Osteoblast (primary cell): ENCODE results near the gene CCDC88B. TPM values are rescaled to one million over a fixed set of nuclear protein-coding genes. Genes with fewer than 3 reads are reported as not detected.

Experiments used
- DNase-seq: peaks from one replicate; pipeline ENCODE4 v3.0.0; 2011; ENCODE audit warnings: low spot score, mixed read lengths; ENCODE audit not compliant: insufficient read length; ENCODE audit errors: missing footprints
- H2AFZ ChIP-seq: 2 replicates; pipeline ENCODE4 v1.6.0; 2011; ENCODE audit warnings: mild to moderate bottlenecking, low read length
- H3K27ac ChIP-seq: 2 replicates; pipeline ENCODE4 v1.5.1; 2011; ENCODE audit warnings: mild to moderate bottlenecking, low read depth, low read length, moderate library complexity
- H3K27me3 ChIP-seq: 2 replicates; pipeline ENCODE4 v1.6.0; 2012; ENCODE audit warnings: mild to moderate bottlenecking, control low read depth, inconsistent platforms, low read length, moderate library complexity; ENCODE audit not compliant: insufficient read depth
- H3K36me3 ChIP-seq: 2 replicates; pipeline ENCODE4 v1.5.1; 2011; ENCODE audit warnings: mild to moderate bottlenecking, low read length, control low read depth, moderate library complexity; ENCODE audit not compliant: insufficient read depth
- H3K4me1 ChIP-seq: 2 replicates; pipeline ENCODE4 v1.5.1; 2011; ENCODE audit warnings: mild to moderate bottlenecking, low read length, control low read depth, moderate library complexity; ENCODE audit not compliant: insufficient read depth
- H3K4me2 ChIP-seq: 2 replicates; pipeline ENCODE4 v1.6.0; 2011; ENCODE audit warnings: mild to moderate bottlenecking, low read length; ENCODE audit not compliant: insufficient read depth
- H3K4me3 ChIP-seq: fragments of 200-600 bp; sonication (generic); 3 replicates; pipeline ENCODE4 v1.5.1; 2012; ENCODE audit warnings: mild to moderate bottlenecking, low read length, inconsistent platforms; ENCODE audit not compliant: insufficient read depth
- H3K79me2 ChIP-seq: 2 replicates; pipeline ENCODE4 v1.6.0; 2012; ENCODE audit warnings: mild to moderate bottlenecking, low read length, control low read depth, inconsistent platforms; ENCODE audit not compliant: insufficient read depth
- H3K9me3 ChIP-seq: 2 replicates; pipeline ENCODE4 v1.5.1; 2011; ENCODE audit warnings: low read depth, low read length, control low read depth
- H4K20me1 ChIP-seq: 2 replicates; pipeline ENCODE4 v1.6.0; 2012; ENCODE audit warnings: mild to moderate bottlenecking, low read length, control low read depth; ENCODE audit not compliant: insufficient read depth
- total RNA-seq: library from RNA; depleted of rRNA; stranded (reverse); fragments of >200 nt; gene quantifications from 2 replicates; pipeline ENCODE4 v1.2.3, GENCODE V29; 2012
- TF ChIP-seq, protein P1 (sequence below): IDR thresholded peaks from 2 replicates; pipeline ENCODE4 v1.5.1; 2011; ENCODE audit warnings: mild to moderate bottlenecking, low read depth, low read length, moderate library complexity; ENCODE audit errors: extremely low read depth

Gene CCDC88B
- total RNA-seq, 1 donor, result 1.4 TPM

DNA sequence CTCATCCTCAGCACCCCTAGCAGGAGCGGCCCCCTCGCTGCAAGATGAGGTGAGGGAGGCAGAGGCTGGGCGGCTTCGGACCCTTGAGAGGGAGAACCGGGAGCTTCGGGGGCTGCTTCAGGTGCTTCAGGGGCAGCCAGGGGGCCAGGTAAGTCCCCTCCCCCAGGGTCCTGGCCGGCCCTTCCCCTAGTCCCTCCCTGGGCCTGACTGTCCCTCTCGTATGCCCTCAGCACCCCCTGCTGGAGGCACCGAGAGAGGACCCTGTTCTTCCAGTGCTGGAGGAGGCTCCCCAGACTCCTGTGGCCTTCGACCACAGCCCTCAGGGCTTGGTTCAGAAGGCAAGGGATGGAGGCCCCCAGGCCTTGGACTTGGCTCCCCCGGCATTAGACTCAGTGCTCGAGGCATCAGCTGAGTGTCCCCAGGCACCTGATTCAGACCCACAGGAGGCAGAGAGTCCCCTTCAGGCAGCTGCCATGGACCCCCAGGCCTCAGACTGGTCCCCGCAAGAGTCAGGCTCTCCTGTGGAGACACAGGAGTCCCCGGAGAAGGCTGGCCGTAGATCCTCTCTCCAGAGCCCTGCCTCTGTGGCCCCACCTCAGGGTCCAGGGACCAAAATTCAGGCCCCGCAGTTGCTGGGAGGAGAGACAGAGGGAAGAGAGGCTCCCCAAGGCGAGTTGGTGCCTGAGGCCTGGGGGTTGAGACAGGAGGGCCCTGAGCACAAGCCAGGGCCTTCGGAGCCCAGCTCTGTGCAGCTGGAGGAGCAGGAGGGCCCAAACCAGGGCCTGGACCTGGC lies 4.0 kb downstream of the CCDC88B start:
- Histone ChIP-seq H3K27ac (no peak overlapping the region), H2AFZ (no peak overlapping the region), H3K4me2 (no peak overlapping the region), H3K9me3 (no peaks in the 10 kb centered on the region), H3K4me1 (peaks cover 3% of the 10 kb centered on the region), H3K4me3 (no peak overlapping the region), H3K36me3 (no peaks in the 10 kb centered on the region), H3K27me3 (no peaks in the 10 kb centered on the region), H3K79me2 (no peaks in the 10 kb centered on the region), H4K20me1 (no peaks in the 10 kb centered on the region)
- DNase-seq, result peak; percentile 86
- TF ChIP-seq, protein P1, sequence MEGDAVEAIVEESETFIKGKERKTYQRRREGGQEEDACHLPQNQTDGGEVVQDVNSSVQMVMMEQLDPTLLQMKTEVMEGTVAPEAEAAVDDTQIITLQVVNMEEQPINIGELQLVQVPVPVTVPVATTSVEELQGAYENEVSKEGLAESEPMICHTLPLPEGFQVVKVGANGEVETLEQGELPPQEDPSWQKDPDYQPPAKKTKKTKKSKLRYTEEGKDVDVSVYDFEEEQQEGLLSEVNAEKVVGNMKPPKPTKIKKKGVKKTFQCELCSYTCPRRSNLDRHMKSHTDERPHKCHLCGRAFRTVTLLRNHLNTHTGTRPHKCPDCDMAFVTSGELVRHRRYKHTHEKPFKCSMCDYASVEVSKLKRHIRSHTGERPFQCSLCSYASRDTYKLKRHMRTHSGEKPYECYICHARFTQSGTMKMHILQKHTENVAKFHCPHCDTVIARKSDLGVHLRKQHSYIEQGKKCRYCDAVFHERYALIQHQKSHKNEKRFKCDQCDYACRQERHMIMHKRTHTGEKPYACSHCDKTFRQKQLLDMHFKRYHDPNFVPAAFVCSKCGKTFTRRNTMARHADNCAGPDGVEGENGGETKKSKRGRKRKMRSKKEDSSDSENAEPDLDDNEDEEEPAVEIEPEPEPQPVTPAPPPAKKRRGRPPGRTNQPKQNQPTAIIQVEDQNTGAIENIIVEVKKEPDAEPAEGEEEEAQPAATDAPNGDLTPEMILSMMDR, result peak; percentile 25

DNA sequence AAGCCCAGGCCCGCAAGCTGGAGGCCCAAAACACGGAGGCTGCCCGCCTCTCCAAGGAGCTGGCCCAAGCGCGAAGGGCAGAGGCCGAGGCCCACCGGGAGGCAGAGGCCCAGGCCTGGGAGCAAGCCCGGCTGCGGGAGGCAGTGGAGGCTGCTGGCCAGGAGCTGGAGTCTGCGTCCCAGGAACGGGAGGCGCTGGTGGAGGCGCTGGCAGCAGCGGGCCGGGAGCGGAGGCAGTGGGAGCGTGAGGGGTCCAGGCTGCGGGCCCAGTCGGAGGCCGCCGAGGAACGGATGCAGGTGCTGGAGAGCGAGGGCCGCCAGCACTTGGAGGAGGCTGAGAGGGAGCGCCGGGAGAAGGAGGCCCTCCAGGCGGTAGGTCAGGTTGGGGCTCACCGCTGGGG lies 4.8 kb downstream of the CCDC88B start:
- Histone ChIP-seq H3K9me3 (no peaks in the 10 kb centered on the region), H3K4me3 (no peak overlapping the region), H3K27me3 (no peaks in the 10 kb centered on the region), H3K36me3 (no peaks in the 10 kb centered on the region), H3K27ac (no peak overlapping the region), H3K79me2 (no peaks in the 10 kb centered on the region), H2AFZ (no peak overlapping the region), H3K4me1 (peaks cover 3% of the 10 kb centered on the region), H3K4me2 (no peak overlapping the region), H4K20me1 (no peaks in the 10 kb centered on the region)
- TF ChIP-seq, protein P1, result no peak
- DNase-seq, result no peak

DNA sequence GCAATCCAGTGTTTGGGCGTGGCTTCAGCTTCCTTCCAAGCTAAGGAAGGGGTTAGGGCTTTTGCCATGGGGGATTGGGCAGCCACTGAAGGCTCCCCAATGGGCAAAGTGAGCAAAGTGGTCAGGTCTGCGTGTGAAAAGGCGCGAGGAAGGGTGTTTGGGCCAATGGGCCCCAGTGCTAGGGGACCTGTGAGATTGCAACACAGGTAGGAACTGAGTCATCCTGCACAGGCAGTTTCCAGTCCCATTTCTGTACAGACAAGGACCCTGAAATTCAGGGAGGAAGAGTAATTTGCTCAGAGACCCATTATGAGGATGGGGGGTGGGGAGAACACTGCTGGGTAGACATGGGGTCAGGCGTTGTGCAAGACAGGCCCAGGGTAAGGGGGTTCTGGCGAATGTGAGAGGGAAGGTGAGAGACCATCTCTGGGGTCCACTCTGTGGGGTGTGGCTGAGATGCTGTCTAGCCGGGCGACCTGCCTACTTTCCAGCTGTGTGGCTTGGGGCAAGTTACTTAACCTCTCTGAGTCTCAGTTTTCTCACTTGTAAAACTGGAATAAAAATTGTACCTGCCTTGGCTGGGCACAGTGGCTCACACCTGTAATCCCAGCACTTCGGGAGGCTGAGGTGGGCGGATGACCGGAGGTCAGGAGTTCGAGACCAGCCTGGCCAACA lies 7.3 kb downstream of the CCDC88B start:
- Histone ChIP-seq H3K4me2 (no peak overlapping the region), H3K4me3 (no peak overlapping the region), H3K36me3 (no peaks in the 10 kb centered on the region), H3K27me3 (no peaks in the 10 kb centered on the region), H3K4me1 (no peaks in the 10 kb centered on the region), H3K79me2 (no peaks in the 10 kb centered on the region), H4K20me1 (no peaks in the 10 kb centered on the region), H3K27ac (no peak overlapping the region), H3K9me3 (no peaks in the 10 kb centered on the region), H2AFZ (no peak overlapping the region)
- no peak for DNase-seq
- TF ChIP-seq, protein P1, result no peak

DNA sequence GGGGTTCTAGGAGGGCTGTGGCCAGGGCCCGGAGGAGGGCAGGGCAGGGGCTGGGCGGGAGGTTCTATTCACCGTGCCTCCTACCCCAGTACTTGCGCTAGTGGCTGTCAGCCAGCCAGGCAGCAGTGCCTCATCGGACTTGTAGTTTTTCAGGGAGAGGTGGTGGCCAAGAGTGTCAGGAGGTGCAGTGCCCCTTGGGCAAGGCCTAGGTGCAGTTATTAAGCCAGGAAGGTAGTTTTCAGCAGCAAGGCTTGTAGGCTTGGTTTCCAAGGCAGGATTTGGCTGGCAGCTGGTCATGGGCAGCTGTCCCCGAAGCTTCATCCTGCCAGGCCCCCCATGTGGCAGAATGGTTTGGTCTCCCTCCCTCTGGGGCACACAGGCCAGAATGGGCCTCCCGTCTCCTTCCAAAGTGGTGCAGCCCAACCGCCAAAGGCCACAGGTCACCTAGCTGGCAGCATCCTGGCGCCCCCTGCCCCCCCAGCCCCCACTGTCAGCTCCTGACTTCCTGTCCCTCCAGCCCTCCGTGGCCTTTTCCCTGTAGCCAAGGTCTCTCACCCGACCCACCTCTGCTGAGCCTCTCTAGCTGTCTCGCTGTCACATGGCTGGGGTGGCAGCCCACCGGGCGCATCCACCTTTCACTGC lies 8.5 kb downstream of the CCDC88B start:
- DNase-seq, result peak; percentile 77
- Histone ChIP-seq H3K4me1 (no peaks in the 10 kb centered on the region), H3K27ac (no peak overlapping the region), H4K20me1 (no peaks in the 10 kb centered on the region), H3K9me3 (no peaks in the 10 kb centered on the region), H3K79me2 (no peaks in the 10 kb centered on the region), H3K4me2 (no peak overlapping the region), H2AFZ (no peak overlapping the region), H3K36me3 (no peaks in the 10 kb centered on the region), H3K4me3 (no peak overlapping the region), H3K27me3 (no peaks in the 10 kb centered on the region)
- TF ChIP-seq, protein P1, result no peak
